GM19455 (cell line): Measurements from ENCODE around the gene MYPOP.

ENCODE experiments used
- ATAC-seq: cut with Tn5 transposase; IDR thresholded peaks from one replicate; pipeline ENCODE4 v1.9.1; 2021; ENCODE audit not compliant: unreplicated experiment

Gene MYPOP

GRCh38 chr19:45864629-45865082 is 37.8 kb downstream of the MYPOP start:
- ATAC-seq, result no peak

GRCh38 chr19:45863840-45864628 is 38.4 kb downstream of the MYPOP start, which contains the start of gene FOXA3:
FOXA3 (plus strand) TSS chr19:45864326; CDS start chr19:45864457, 131 bp downstream.
- ATAC-seq, result no peak

DNA sequence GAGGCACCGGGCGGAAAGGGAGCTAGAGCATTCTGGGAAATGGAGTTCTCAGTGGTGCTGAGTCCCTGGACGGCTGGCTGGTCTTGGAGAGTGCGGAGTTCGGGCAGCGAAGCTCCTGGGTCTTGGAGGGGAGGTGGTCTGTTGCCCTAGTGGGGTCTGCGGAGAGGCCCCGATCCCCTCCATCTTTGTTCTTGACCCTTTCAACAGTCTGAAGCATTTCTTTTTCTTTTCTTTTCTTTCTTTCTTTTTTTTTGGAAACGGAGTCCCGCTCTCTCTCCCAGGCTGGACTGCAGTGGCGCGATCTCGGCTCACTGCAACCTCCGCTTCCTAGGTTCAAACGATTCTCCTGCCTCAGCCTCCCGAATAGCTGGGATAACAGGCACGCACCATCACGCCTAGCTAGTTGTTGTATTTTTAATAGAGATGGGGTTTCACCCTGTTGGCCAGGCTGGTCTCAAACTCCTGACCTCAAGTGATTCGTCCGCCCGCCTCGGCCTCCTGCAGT is 39.0 kb downstream of the MYPOP start:
- ATAC-seq, result no peak

- ATAC-seq, result peak; percentile 89
Observed at GRCh38 chr19:45862564-45863334, 39.7 kb downstream of the MYPOP start, which contains the start of gene SYMPK. SYMPK (minus strand) TSS chr19:45863147; CDS start chr19:45854495, 8,652 bp downstream.

GRCh38 chr19:45862271-45862563 is 40.2 kb downstream of the MYPOP start:
- no peak for ATAC-seq

DNA sequence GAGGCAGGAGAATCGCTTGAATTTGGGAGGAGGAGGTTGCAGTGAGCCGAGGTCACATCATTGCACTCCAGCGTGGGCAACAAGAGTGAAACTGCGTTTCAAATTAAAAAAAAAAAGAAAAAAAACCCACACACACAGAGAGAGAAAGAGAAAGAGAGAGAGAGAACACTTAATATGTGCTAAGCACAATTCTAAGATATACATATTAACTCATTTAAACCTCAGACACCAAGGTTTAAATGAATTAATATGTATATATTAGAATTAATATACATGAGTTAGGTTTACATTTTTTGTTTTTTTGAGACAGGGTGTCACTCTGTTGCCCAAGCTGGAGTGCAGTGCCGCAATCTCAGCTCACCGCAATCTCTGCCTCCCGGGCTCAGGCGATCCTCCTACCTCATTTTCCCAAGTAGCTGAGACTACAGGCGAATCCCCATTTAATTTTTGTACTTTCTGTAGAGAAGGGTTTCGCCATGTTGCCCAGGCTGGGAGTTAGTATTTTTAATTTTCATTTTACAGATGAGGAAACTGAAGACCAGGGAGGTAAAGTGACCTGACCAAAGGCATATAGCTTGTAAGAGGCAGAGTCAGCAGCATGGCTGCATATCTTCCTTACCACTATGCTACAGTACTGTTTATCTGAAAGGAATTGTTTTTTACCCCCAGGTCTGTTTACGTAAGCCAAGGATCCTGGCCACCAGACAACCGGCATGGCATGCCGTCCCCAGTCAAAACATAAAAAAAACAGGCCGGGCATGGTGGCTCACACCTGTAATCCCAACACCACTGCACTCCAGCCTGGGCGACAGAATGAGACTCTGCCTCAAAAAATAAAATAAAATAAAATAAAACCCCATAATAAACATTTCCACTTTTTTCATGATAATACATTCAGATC is 41.8 kb downstream of the MYPOP start:
- no peak for ATAC-seq

DNA sequence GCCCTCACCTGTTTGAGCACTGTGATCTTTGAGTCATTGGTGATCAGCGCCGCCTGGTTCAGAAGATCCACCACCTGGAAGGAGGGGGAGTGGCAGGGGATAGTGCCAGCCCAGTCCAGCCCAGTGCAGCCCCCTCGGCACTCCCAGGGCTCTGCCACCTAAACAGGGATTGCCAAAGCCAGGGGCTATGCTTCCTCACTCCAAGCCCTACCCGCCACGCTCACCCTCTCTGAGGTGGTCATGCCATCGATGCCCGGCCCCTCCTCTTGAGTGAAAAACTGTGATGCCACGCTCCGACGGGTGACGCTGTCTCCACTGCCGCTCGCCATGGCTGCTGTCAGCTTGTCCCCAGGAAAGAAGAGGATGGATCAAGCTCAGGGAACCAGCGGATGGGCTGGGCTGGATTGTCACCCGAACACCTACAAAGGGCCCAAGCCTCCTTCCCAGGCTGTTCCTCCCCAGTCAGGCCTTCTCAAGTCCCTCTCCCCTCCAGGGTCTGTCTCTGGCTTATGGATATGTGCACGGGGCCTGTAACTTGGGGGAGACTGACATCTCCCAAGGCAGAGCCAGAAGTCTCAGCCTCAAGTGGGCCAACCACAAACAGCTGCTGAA is 48.1 kb downstream of the MYPOP start:
- ATAC-seq, result no peak

DNA sequence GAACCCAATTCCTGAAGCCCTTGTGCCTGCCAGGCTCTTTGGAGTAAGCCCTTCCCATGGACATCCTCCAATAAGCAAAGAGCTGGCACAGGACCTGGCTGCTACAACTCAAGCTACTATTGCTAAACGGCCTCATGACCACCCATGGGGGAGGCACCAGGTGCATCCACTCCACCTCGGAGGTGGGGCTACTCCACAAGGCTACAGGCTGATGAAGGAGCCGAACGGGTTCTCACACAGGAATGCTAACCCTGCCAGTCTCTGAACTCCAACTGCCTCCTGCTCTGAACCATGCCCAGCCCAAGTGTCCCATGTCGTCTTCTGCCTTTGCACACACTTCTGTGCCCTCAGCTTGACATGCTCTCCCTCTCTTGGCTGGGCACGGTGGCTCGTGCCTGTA is 49.4 kb downstream of the MYPOP start:
- no peak for ATAC-seq

DNA sequence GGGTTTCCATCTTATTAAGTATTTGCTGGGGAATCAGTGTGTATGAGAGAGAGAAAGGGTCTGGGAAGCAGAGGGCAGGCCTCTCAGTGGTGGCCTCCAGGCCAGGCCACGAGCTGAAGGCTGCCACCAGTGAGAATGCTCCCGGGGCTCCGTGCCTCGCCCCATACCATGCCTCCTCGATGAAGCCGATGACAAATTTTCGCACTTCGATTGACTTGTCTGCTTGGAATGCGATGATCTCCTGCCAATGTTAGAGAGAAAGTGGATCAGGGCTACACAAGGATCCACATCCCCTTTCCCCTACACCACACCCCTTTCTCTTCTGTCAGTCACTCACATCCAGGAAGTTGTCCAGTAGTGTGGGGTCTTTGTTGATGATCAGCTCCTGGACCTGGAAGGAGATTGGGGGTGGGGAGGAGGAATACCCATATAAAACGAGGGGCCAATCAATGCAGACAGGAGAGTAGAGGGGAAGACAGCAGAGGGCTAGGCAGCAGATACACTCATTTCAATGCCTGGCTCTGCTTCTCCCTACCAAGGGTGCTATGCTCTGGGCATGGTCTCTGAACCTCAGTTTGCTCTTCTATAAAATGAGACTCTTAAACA is 50.2 kb downstream of the MYPOP start:
- ATAC-seq, result no peak

- ATAC-seq, result no peak
Observed at GRCh38 chr19:45848922-45849321, 53.5 kb downstream of the MYPOP start.

DNA sequence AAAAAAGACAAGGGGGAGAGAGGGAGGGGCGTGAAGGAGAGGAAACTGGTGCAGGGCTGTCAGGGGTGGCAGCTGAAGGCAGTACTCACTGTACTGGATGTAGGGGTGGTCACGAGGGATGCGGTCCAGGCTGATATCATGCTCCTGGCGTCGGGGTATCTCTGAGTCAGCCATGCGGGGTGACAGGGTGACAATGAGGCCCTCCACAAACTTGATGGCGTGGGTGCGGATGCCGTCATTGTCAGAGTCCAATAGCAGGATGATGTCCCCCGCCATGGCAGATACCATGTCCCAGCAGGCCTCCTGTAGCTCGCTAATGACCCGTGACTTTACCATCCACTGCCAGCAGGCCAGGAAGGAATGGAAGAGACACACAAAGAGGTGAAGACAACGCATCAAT is 54.8 kb downstream of the MYPOP start:
- ATAC-seq, result no peak

GRCh38 chr19:45842198-45842597 is 60.2 kb downstream of the MYPOP start:
- ATAC-seq, result no peak
